ENCODE data around the gene SIRT6. TPM values are rescaled to one million over a fixed set of nuclear protein-coding genes. Genes with fewer than 3 reads are reported as not detected.

Gene SIRT6
- total and polyA plus RNA-seq, 2 donors (not counting 1 experiment from before 2014, with no cell fraction given), result 27.8 to 82.2 TPM

- CTCF ChIA-PET, result interaction anchor here (1.0 kb wide), 1 partner anchor 38 kb away, joined by 5 read pairs; no protein-coding TSS in a partner anchor
- peaks cover 33% of the 10 kb centered on the region for H3K4me1 Mint-ChIP-seq
Observed at GRCh38 chr19:4178990-4179389, 3.4 kb downstream of the SIRT6 start.

DNA sequence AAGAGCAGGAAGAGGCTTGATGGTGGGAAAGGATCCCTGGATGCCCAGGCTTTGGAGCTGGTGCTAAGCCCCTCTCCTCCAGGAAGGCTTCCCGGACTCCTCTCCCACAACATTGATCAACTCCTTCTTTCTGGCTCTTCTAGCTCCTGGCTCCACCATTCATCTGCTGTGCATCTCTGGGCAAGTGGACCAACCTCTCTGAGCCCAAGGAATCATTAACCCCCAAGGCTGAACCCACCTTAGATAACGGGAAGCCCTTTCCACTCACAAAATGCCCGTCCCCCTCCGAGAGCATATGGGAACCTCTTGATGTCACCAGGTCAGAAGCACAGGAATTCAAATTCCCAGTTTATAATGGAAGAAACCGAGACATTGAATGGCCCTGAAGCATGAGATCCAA, 5.2 kb downstream of the SIRT6 start:
- Mint-ChIP-seq H3K4me3 (no peak overlapping the region), H3K9me3 (ENCODE audit: insufficient read depth) (no peaks in the 10 kb centered on the region), H3K4me1 (peaks cover 22% of the 10 kb centered on the region), H3K27me3 (peaks cover 5% of the 10 kb centered on the region), H3K27ac (no peak overlapping the region)
- H3K9me3 ChIP-seq (ENCODE audit: control extremely low read depth in 1 of 3, control insufficient read depth in 2 of 3, insufficient read depth in 1 of 3, low read length in 2 of 3), result peaks cover 0 to 9% (median 0%) of the 10 kb centered on the region in 3 donors
- POLR2A ChIA-PET, result interaction anchor here (0.7 kb wide), 1 partner anchor 13 kb away, joined by 4 read pairs; no protein-coding TSS in a partner anchor
- H3K4me2 ChIP-seq (replicated peaks; ENCODE audit: low read depth, low read length, poor library complexity, severe bottlenecking), result no peak overlapping the region
- ATAC-seq (ENCODE audit: low read depth) (no peak), DNase-seq (no peak)
- 100% methylated on average over 2 of the region's 5 CpGs for WGBS (ENCODE audit: insufficient coverage)
- no peak overlapping the region for H3K4me3 ChIP-seq (ENCODE audit: control extremely low read depth in 1 of 5, extremely low read depth in 1 of 5, insufficient read depth in 1 of 5, low read depth in 2 of 5, low read length in 4 of 5)
- peaks cover 15 to 19% of the 10 kb centered on the region in 2 donors for H3K4me1 ChIP-seq (ENCODE audit: control insufficient read depth in 2 of 2, insufficient read depth in 2 of 2, low read length in 2 of 2)
- TF ChIP-seq, protein P1, sequence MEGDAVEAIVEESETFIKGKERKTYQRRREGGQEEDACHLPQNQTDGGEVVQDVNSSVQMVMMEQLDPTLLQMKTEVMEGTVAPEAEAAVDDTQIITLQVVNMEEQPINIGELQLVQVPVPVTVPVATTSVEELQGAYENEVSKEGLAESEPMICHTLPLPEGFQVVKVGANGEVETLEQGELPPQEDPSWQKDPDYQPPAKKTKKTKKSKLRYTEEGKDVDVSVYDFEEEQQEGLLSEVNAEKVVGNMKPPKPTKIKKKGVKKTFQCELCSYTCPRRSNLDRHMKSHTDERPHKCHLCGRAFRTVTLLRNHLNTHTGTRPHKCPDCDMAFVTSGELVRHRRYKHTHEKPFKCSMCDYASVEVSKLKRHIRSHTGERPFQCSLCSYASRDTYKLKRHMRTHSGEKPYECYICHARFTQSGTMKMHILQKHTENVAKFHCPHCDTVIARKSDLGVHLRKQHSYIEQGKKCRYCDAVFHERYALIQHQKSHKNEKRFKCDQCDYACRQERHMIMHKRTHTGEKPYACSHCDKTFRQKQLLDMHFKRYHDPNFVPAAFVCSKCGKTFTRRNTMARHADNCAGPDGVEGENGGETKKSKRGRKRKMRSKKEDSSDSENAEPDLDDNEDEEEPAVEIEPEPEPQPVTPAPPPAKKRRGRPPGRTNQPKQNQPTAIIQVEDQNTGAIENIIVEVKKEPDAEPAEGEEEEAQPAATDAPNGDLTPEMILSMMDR (IDR thresholded peaks at IDR 0.05), result no peak
- TF ChIP-seq EZH2 (IDR thresholded peaks at IDR 0.05; ENCODE audit: borderline replicate concordance, insufficient read depth, low read depth, low read length, poor library complexity, severe bottlenecking), result no peak
- peaks cover 1 to 22% of the 10 kb centered on the region in 2 experiments for H3K36me3 ChIP-seq (replicated peaks in 1 of 2; ENCODE audit: control extremely low read depth in 1 of 2, control insufficient read depth in 1 of 2, extremely low read depth in 1 of 2, insufficient read depth in 2 of 2, low read length in 1 of 2)
- H4K20me1 ChIP-seq (ENCODE audit: control insufficient read depth, insufficient read depth, low read length, poor library complexity, severe bottlenecking), result peaks cover 6% of the 10 kb centered on the region
- H3K79me2 ChIP-seq (ENCODE audit: control insufficient read depth, insufficient read depth, low read length), result peaks cover 14% of the 10 kb centered on the region
- H3K27ac ChIP-seq (ENCODE audit: low read length in 2 of 2), result no peak overlapping the region
- H3K9ac ChIP-seq (ENCODE audit: low read length), result no peak overlapping the region
- intact Hi-C loops (cut with micrococcal nuclease), result no loop called here
- H2AFZ ChIP-seq (ENCODE audit: insufficient read depth, low read depth, low read length, poor library complexity, severe bottlenecking), result no peak overlapping the region
- CTCF ChIA-PET, result interaction anchor here (0.8 kb wide), 1 partner anchor 37 kb away, joined by 4 read pairs; no protein-coding TSS in a partner anchor
- H3K27me3 ChIP-seq (replicated peaks in 1 of 4; ENCODE audit: control extremely low read depth in 1 of 4, control insufficient read depth in 3 of 4, insufficient read depth in 4 of 4, low read length in 3 of 4), result peaks cover 0 to 12% (median 4%) of the 10 kb centered on the region in 4 experiments

More at GRCh38 chr19:4178990-4179389, 3.4 kb downstream of the SIRT6 start:
- Histone ChIP-seq H3K36me3 (replicated peaks in 1 of 2; ENCODE audit: control extremely low read depth in 1 of 2, control insufficient read depth in 1 of 2, extremely low read depth in 1 of 2, insufficient read depth in 2 of 2, low read length in 1 of 2) (peaks cover 1 to 22% of the 10 kb centered on the region in 2 experiments), H3K4me2 (replicated peaks; ENCODE audit: low read depth, low read length, poor library complexity, severe bottlenecking) (no peak overlapping the region), H3K79me2 (ENCODE audit: control insufficient read depth, insufficient read depth, low read length) (peaks cover 15% of the 10 kb centered on the region), H3K9ac (ENCODE audit: low read length) (no peak overlapping the region), H3K27ac (ENCODE audit: low read length in 2 of 2) (no peak overlapping the region), H2AFZ (ENCODE audit: insufficient read depth, low read depth, low read length, poor library complexity, severe bottlenecking) (no peak overlapping the region), H3K27me3 (replicated peaks in 1 of 4; ENCODE audit: control extremely low read depth in 1 of 4, control insufficient read depth in 3 of 4, insufficient read depth in 4 of 4, low read length in 3 of 4) (no peaks in the 10 kb centered on the region), H3K4me1 (ENCODE audit: control insufficient read depth in 2 of 2, insufficient read depth in 2 of 2, low read length in 2 of 2) (peaks cover 20 to 27% of the 10 kb centered on the region in 2 donors), H4K20me1 (ENCODE audit: control insufficient read depth, insufficient read depth, low read length, poor library complexity, severe bottlenecking) (peaks cover 6% of the 10 kb centered on the region), H3K4me3 (ENCODE audit: control extremely low read depth in 1 of 5, extremely low read depth in 1 of 5, insufficient read depth in 1 of 5, low read depth in 2 of 5, low read length in 4 of 5) (no peak overlapping the region), H3K9me3 (ENCODE audit: control extremely low read depth in 1 of 3, control insufficient read depth in 2 of 3, insufficient read depth in 1 of 3, low read length in 2 of 3) (no peaks in the 10 kb centered on the region)
- H3K27me3 Mint-ChIP-seq, result no peaks in the 10 kb centered on the region
- DNase-seq (no peak), ATAC-seq (ENCODE audit: low read depth) (no peak)
- POLR2A ChIA-PET, result no interaction called here
- no peaks in the 10 kb centered on the region for H3K9me3 Mint-ChIP-seq (ENCODE audit: insufficient read depth)
- no peak overlapping the region for H3K4me3 Mint-ChIP-seq
- WGBS (ENCODE audit: insufficient coverage), result 93% methylated on average over 18 of the region's 18 CpGs
- no peak overlapping the region for H3K27ac Mint-ChIP-seq
- TF ChIP-seq, protein P1 (IDR thresholded peaks at IDR 0.05), result no peak
- TF ChIP-seq EZH2 (IDR thresholded peaks at IDR 0.05; ENCODE audit: borderline replicate concordance, insufficient read depth, low read depth, low read length, poor library complexity, severe bottlenecking), result no peak
- intact Hi-C loops (cut with micrococcal nuclease), result no loop called here
